Limb (tissue), 2 donors: ENCODE results near the gene TPM1.
"Not testable (repeated sequence)": the region's sequence is repeated elsewhere in the genome, so short reads cannot be mapped to it uniquely, and the experiment has no call there.

Experiments
- DNase-seq, 2 donors: peaks; one replicate each; pipeline ENCODE4 v3.0.0-alpha.2; 2016; ENCODE audit errors: extremely low spot score in 2 of 2

Gene TPM1

GRCh38 chr15:63041974-63042876, at the start of gene TPM1:
Gene TPM1, plus strand, starts transcription at chr15:63042747. Its CDS starts 83 bp downstream, at chr15:63042830.
- peak; percentile 32 to 86 for DNase-seq

GRCh38 chr15:62993066-62993465, 49.5 kb upstream of the TPM1 start:
- no peak for DNase-seq

GRCh38 chr15:62993632-62994031, 48.9 kb upstream of the TPM1 start:
- not testable (repeated sequence) for DNase-seq

GRCh38 chr15:62994439-62994838, 48.1 kb upstream of the TPM1 start:
- DNase-seq: no peak

GRCh38 chr15:62994975-62995681, 47.4 kb upstream of the TPM1 start:
- DNase-seq: no peak

- no peak for DNase-seq
Observed at GRCh38 chr15:62997441-62997840, 45.1 kb upstream of the TPM1 start.

- no peak for DNase-seq
Observed at GRCh38 chr15:62998262-62998890, 44.2 kb upstream of the TPM1 start.

- DNase-seq: no peak
Observed at GRCh38 chr15:62999178-62999577, 43.4 kb upstream of the TPM1 start.

GRCh38 chr15:62999923-63000561, 42.5 kb upstream of the TPM1 start:
- DNase-seq: no peak

GRCh38 chr15:63000706-63001105, 41.8 kb upstream of the TPM1 start:
- DNase-seq: no peak

- no peak for DNase-seq
Observed at GRCh38 chr15:63004211-63004610, 38.3 kb upstream of the TPM1 start.

GRCh38 chr15:63006032-63006878, 36.3 kb upstream of the TPM1 start:
- no peak for DNase-seq

- no peak for DNase-seq
Observed at GRCh38 chr15:63008333-63009049, 34.1 kb upstream of the TPM1 start.

GRCh38 chr15:63010386-63010785, 32.2 kb upstream of the TPM1 start:
- DNase-seq: no peak

GRCh38 chr15:63010920-63011693, 31.4 kb upstream of the TPM1 start:
- no peak for DNase-seq

- DNase-seq: no peak
Observed at GRCh38 chr15:63012444-63012843, 30.1 kb upstream of the TPM1 start.

- peak; percentile 68 for DNase-seq
Observed at GRCh38 chr15:63013052-63013808, 29.3 kb upstream of the TPM1 start.

GRCh38 chr15:63014578-63014977, 28.0 kb upstream of the TPM1 start:
- no peak for DNase-seq

- DNase-seq: no peak
Observed at GRCh38 chr15:63015618-63016017, 26.9 kb upstream of the TPM1 start.
